ENCODE data around the gene ITIH4. TPM values are rescaled to one million over a fixed set of nuclear protein-coding genes. Genes with fewer than 3 reads are reported as not detected.

The ITIH4 gene
- total RNA-seq, 4 donors from 2014 or later: 1.2 to 7.0 (median 3.4) TPM

GRCh38 chr3:52805270-52806039 is 25.0 kb downstream of the ITIH4 start:
- Histone ChIP-seq H3K27ac (no peak overlapping the region), H3K4me1 (no peaks in the 10 kb centered on the region), H3K9me3 (no peaks in the 10 kb centered on the region), H3K36me3 (no peaks in the 10 kb centered on the region), H3K4me3 (no peak overlapping the region), H3K27me3 (peaks cover 12% of the 10 kb centered on the region)
- ATAC-seq: no peak
- WGBS, 2 donors (ENCODE audit: low coverage in 1 of 2): 75 to 85% methylated on average over 2 to 5 of the region's 19 CpGs
- TF ChIP-seq CTCF (IDR thresholded peaks at IDR 0.05): no peak
- TF ChIP-seq POLR2A (IDR thresholded peaks at IDR 0.05): no peak
- no peak for TF ChIP-seq POLR2AphosphoS5 (IDR thresholded peaks at IDR 0.05)
- no peak for TF ChIP-seq EP300 (IDR thresholded peaks at IDR 0.05)

- 41 to 67% methylated on average over 1 to 4 of the region's 5 CpGs for WGBS, 2 donors (ENCODE audit: low coverage in 1 of 2)
- no peak overlapping the region for H3K27ac ChIP-seq
- peaks cover 12% of the 10 kb centered on the region for H3K27me3 ChIP-seq
- ATAC-seq: no peak
- no peaks in the 10 kb centered on the region for H3K36me3 ChIP-seq
- H3K4me3 ChIP-seq: no peak overlapping the region
- TF ChIP-seq POLR2A (IDR thresholded peaks at IDR 0.05): no peak
- TF ChIP-seq EP300 (IDR thresholded peaks at IDR 0.05): no peak
- TF ChIP-seq CTCF (IDR thresholded peaks at IDR 0.05): no peak
- TF ChIP-seq POLR2AphosphoS5 (IDR thresholded peaks at IDR 0.05): no peak
- no peaks in the 10 kb centered on the region for H3K4me1 ChIP-seq
- no peaks in the 10 kb centered on the region for H3K9me3 ChIP-seq
Measured at GRCh38 chr3:52801839-52802238, 28.6 kb downstream of the ITIH4 start.

GRCh38 chr3:52800079-52800478 is 30.4 kb downstream of the ITIH4 start:
- Histone ChIP-seq H3K27me3 (peaks cover 5% of the 10 kb centered on the region), H3K4me3 (no peak overlapping the region), H3K4me1 (no peaks in the 10 kb centered on the region), H3K36me3 (no peaks in the 10 kb centered on the region), H3K9me3 (no peaks in the 10 kb centered on the region), H3K27ac (no peak overlapping the region)
- no peak for TF ChIP-seq EP300 (IDR thresholded peaks at IDR 0.05)
- TF ChIP-seq CTCF (IDR thresholded peaks at IDR 0.05): no peak
- TF ChIP-seq POLR2A (IDR thresholded peaks at IDR 0.05): no peak
- TF ChIP-seq POLR2AphosphoS5 (IDR thresholded peaks at IDR 0.05): no peak
- no peak for ATAC-seq
- WGBS, 2 donors (ENCODE audit: low coverage in 1 of 2): 75 to 89% methylated on average over 3 to 5 of the region's 7 CpGs

GRCh38 chr3:52798978-52799476 is 31.4 kb downstream of the ITIH4 start:
- 25 to 60% methylated on average over 1 to 4 of the region's 14 CpGs for WGBS, 2 donors (ENCODE audit: low coverage in 1 of 2)
- no peak for ATAC-seq
- Histone ChIP-seq H3K9me3 (no peaks in the 10 kb centered on the region), H3K4me1 (no peaks in the 10 kb centered on the region), H3K36me3 (no peaks in the 10 kb centered on the region), H3K27ac (no peak overlapping the region), H3K27me3 (peaks cover under 1% of the 10 kb centered on the region), H3K4me3 (no peak overlapping the region)
- TF ChIP-seq EP300 (IDR thresholded peaks at IDR 0.05) (no peak), POLR2AphosphoS5 (IDR thresholded peaks at IDR 0.05) (no peak), CTCF (IDR thresholded peaks at IDR 0.05) (no peak), POLR2A (IDR thresholded peaks at IDR 0.05) (no peak)
